T-cell (primary cell): ENCODE results near the gene IL36B. TPM values are rescaled to one million over a fixed set of nuclear protein-coding genes. Genes with fewer than 3 reads are reported as not detected.

ENCODE experiments used
- ATAC-seq, 4 experiments: fragments of 200-7000 bp in 3 of 4; fragments of 150-1000 bp in 1 of 4; cut with Tn5 transposase; replicated peaks in 1 of 4; 1 replicate in 3 of 4; 2 replicates in 1 of 4; pipeline ENCODE4 v1.10.0; 2021; ENCODE audit warnings: moderate library complexity in 3 of 4, mild to moderate bottlenecking in 2 of 4, moderate number of reproducible peaks in 1 of 4
- CTCF ChIA-PET, 2 donors: fragments of 300-600 bp; sonication (Branson Sonifier 250); formaldehyde crosslinking; loops; one replicate each; lab custom pipeline; 2022; ENCODE audit warnings: antibody characterized with exemption in 2 of 2; lab: Charles Lee
- POLR2A ChIA-PET, 2 donors: fragments of 300-600 bp; sonication (Branson Sonifier 250); formaldehyde crosslinking; loops; one replicate each; lab custom pipeline; 2022; ENCODE audit warnings: antibody characterized with exemption in 2 of 2; lab: Charles Lee
- DNase-seq, 35 experiments: peaks; one replicate each; pipeline versions ENCODE4 v3.0.0 to v3.0.0-alpha.2; 2013 to 2023
- H3K27ac ChIP-seq: one replicate; pipeline ENCODE4 v1.5.1; 2013; ENCODE audit warnings: low read length
- H3K27me3 ChIP-seq, 2 experiments: replicated peaks in 1 of 2; 1 replicate in 1 of 2; 2 replicates in 1 of 2; pipeline versions ENCODE4 v1.6.1 to v1.7.0; 2013; ENCODE audit warnings: low read length in 1 of 2, mixed read lengths in 1 of 2; ENCODE audit not compliant: control insufficient read depth in 2 of 2, insufficient read depth in 2 of 2; ENCODE audit errors: extremely low read depth in 1 of 2
- H3K36me3 ChIP-seq, 2 donors: 1 replicate in 1 of 2; 2 replicates in 1 of 2; pipeline versions ENCODE4 v1.6.1 to v1.7.0; 2013; ENCODE audit warnings: low read length in 1 of 2; ENCODE audit not compliant: control insufficient read depth in 2 of 2, insufficient read depth in 1 of 2; ENCODE audit errors: extremely low read depth in 1 of 2
- H3K4me1 ChIP-seq, 2 experiments: 1 replicate in 1 of 2; 2 replicates in 1 of 2; pipeline versions ENCODE4 v1.6.1 to v1.7.0; 2013; ENCODE audit warnings: low read length in 2 of 2, mixed read lengths in 1 of 2; ENCODE audit not compliant: insufficient read depth in 2 of 2, control insufficient read depth in 1 of 2; ENCODE audit errors: extremely low read depth in 1 of 2
- H3K4me3 ChIP-seq, 2 donors: 1 replicate in 1 of 2; 2 replicates in 1 of 2; pipeline versions ENCODE4 v1.5.1 to v1.7.0; 2013; ENCODE audit warnings: mild to moderate bottlenecking in 2 of 2, low read length in 1 of 2, moderate library complexity in 1 of 2; ENCODE audit not compliant: control insufficient read depth in 1 of 2; ENCODE audit errors: extremely low read depth in 1 of 2
- H3K9me3 ChIP-seq: 2 replicates; pipeline ENCODE4 v1.7.0; 2013
- H3K27ac Mint-ChIP-seq, 2 donors: one replicate each; pipeline ENCODE4 v1.8.0; 2020 to 2021; ENCODE audit warnings: mild to moderate bottlenecking in 2 of 2, mixed read lengths in 2 of 2
- H3K27me3 Mint-ChIP-seq, 2 donors: one replicate each; pipeline ENCODE4 v1.8.0; 2021 to 2022; ENCODE audit warnings: mixed read lengths in 2 of 2
- H3K36me3 Mint-ChIP-seq: one replicate; pipeline ENCODE4 v1.8.0; 2021; ENCODE audit warnings: mixed read lengths
- H3K4me1 Mint-ChIP-seq, 3 donors: one replicate each; pipeline ENCODE4 v1.8.0; 2020 to 2022; ENCODE audit warnings: mixed read lengths in 3 of 3, mild to moderate bottlenecking in 1 of 3
- H3K4me3 Mint-ChIP-seq, 3 donors: one replicate each; pipeline ENCODE4 v1.8.0; 2020 to 2022; ENCODE audit warnings: mild to moderate bottlenecking in 3 of 3, mixed read lengths in 3 of 3, moderate library complexity in 3 of 3
- H3K9me3 Mint-ChIP-seq, 3 donors: one replicate each; pipeline ENCODE4 v1.8.0; 2020 to 2022; ENCODE audit warnings: mixed read lengths in 3 of 3
- WGBS: methylation state at CpG from one replicate; pipeline ENCODE4 v1.1.5; 2013; ENCODE audit warnings: missing lambda C conversion rate; ENCODE audit not compliant: insufficient coverage; 5-methylcytosine and 5-hydroxymethylcytosine counted together
- total RNA-seq, 35 experiments: library from RNA in 6 of 35; stranded (reverse) in 6 of 35; fragments of 120-200 nt in 1 of 35; gene quantifications; one replicate each; pipeline versions ENCODE4 v1.2.1 to v1.2.4 and lab custom pipeline; 2013 to 2026

Gene IL36B
- total RNA-seq, 5 donors from 2014 or later (not counting 1 experiment from before 2014, with no cell fraction given) = not detected

DNA sequence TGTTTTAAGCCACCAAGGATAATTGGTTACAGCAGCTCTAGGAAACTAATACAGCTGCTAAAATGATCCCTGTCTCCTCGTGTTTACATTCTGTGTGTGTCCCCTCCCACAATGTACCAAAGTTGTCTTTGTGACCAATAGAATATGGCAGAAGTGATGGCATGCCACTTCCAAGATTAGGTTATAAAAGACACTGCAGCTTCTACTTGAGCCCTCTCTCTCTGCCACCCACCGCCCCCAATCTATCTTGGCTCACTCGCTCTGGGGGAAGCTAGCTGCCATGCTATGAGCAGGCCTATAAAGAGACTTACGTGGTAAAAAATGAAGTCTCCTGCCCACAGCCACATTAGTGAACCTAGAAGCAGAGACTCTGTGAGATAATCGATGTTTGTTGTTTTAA lies 11.6 kb upstream of the IL36B start:
- ChIA-PET POLR2A (no interaction called here), CTCF (no interaction called here)
- H3K4me1 ChIP-seq = no peaks in the 10 kb centered on the region
- H3K27me3 Mint-ChIP-seq = peaks cover under 1 to 3% of the 10 kb centered on the region in 2 donors
- H3K27ac Mint-ChIP-seq = no peak overlapping the region
- H3K27me3 ChIP-seq = peaks cover 0 to 19% of the 10 kb centered on the region in 2 experiments
- no peaks in the 10 kb centered on the region for H3K36me3 ChIP-seq
- no peaks in the 10 kb centered on the region for H3K4me1 Mint-ChIP-seq
- ATAC-seq (no peak), DNase-seq (no peak)
- H3K9me3 ChIP-seq = no peaks in the 10 kb centered on the region
- H3K36me3 Mint-ChIP-seq = no peaks in the 10 kb centered on the region
- H3K27ac ChIP-seq = no peak overlapping the region
- H3K4me3 ChIP-seq = no peak overlapping the region
- no peak overlapping the region for H3K4me3 Mint-ChIP-seq
- peaks cover 0 to 7% (median 0%) of the 10 kb centered on the region in 3 donors for H3K9me3 Mint-ChIP-seq
- 100% methylated on average over 2 of the region's 5 CpGs for WGBS

DNA sequence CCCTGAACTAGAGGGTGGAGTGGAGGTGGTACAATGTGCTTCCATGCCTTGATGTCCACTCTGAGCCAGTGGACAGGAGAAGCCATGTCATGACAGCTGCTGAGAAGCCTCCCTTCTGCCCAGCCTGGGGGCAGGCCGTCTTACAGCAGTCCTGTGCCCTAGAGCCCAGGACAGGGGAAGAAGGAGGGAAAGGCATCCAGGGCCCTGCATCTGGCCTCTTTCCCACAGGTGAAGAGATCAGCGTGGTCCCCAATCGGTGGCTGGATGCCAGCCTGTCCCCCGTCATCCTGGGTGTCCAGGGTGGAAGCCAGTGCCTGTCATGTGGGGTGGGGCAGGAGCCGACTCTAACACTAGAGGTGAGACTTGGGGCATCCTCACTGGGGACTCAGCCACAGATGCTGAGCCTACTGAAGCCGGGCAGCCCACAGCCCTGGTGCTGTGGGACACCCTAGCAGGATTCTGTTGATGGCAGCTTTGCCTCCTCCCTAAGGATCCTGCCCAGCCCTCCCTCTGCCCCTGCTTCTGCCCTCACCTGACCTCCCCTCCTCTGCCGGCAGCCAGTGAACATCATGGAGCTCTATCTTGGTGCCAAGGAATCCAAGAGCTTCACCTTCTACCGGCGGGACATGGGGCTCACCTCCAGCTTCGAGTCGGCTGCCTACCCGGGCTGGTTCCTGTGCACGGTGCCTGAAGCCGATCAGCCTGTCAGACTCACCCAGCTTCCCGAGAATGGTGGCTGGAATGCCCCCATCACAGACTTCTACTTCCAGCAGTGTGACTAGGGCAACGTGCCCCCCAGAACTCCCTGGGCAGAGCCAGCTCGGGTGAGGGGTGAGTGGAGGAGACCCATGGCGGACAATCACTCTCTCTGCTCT lies 9.5 kb upstream of the IL36B start:
- H3K9me3 ChIP-seq = no peaks in the 10 kb centered on the region
- ATAC-seq (no peak), DNase-seq (no peak)
- Mint-ChIP-seq H3K27me3 (peaks cover 0 to 6% of the 10 kb centered on the region in 2 donors), H3K27ac (no peak overlapping the region), H3K4me1 (no peaks in the 10 kb centered on the region), H3K4me3 (no peak overlapping the region), H3K9me3 (peaks cover 0 to 2% (median 0%) of the 10 kb centered on the region in 3 donors), H3K36me3 (no peaks in the 10 kb centered on the region)
- H3K4me3 ChIP-seq = no peak overlapping the region
- H3K4me1 ChIP-seq = no peaks in the 10 kb centered on the region
- H3K27ac ChIP-seq = no peak overlapping the region
- ChIA-PET POLR2A (no interaction called here), CTCF (no interaction called here)
- peaks cover 0 to 26% of the 10 kb centered on the region in 2 experiments for H3K27me3 ChIP-seq
- 90% methylated on average over 11 of the region's 18 CpGs for WGBS
- H3K36me3 ChIP-seq = no peaks in the 10 kb centered on the region

DNA sequence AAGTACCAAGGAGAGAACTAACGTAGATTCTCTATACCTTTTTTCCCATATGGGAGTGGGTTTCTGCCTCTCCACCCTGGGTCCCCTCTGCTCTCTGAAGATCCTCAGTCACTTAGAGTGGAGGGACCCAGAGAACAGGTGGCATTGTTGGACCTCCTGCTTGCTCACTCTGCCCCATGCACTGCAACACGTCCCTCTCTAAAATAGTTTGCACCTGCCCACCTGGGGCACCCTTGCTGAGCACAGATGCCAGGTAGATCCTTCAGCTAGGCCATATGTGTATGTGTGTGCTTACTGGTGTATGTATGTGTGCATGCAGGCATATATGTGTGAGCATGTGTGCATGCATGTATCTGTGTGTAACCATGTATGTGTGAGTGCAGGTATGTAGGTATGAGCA lies 8.6 kb upstream of the IL36B start:
- ChIA-PET POLR2A (no interaction called here), CTCF (no interaction called here)
- Mint-ChIP-seq H3K36me3 (no peaks in the 10 kb centered on the region), H3K4me3 (no peak overlapping the region), H3K4me1 (no peaks in the 10 kb centered on the region), H3K27ac (no peak overlapping the region), H3K27me3 (peaks cover 0 to 6% of the 10 kb centered on the region in 2 donors), H3K9me3 (peaks cover 0 to 3% (median 0%) of the 10 kb centered on the region in 3 donors)
- Histone ChIP-seq H3K9me3 (no peaks in the 10 kb centered on the region), H3K4me1 (no peaks in the 10 kb centered on the region), H3K36me3 (no peaks in the 10 kb centered on the region), H3K27ac (no peak overlapping the region), H3K4me3 (no peak overlapping the region), H3K27me3 (peaks cover 0 to 26% of the 10 kb centered on the region in 2 experiments)
- no CpG with 5 or more reads among the region's 2 CpGs for WGBS
- no peak for DNase-seq
- ATAC-seq = no peak

DNA sequence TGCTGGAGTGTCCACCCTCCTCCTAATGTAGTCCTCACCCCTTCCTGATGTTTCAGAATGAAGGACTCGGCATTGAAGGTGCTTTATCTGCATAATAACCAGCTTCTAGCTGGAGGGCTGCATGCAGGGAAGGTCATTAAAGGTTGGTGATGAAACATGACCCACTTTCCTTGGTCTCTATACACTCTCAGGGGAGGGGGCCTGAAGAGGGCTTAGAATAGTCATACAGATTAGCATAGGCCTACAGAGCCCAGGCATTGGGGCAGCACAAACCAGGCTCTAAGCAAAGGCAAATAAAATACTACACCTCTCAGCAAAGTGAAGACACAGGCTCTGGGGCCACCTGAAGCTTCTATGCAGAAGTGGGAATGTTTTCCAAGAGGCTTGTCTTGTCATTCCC lies 8.1 kb upstream of the IL36B start:
- ATAC-seq (no peak), DNase-seq (no peak)
- H3K36me3 Mint-ChIP-seq = no peaks in the 10 kb centered on the region
- Histone ChIP-seq H3K27me3 (peaks cover 0 to 26% of the 10 kb centered on the region in 2 experiments), H3K4me1 (no peaks in the 10 kb centered on the region), H3K36me3 (no peaks in the 10 kb centered on the region), H3K9me3 (no peaks in the 10 kb centered on the region), H3K4me3 (no peak overlapping the region), H3K27ac (no peak overlapping the region)
- H3K27me3 Mint-ChIP-seq = peaks cover 0 to 6% of the 10 kb centered on the region in 2 donors
- POLR2A ChIA-PET = no interaction called here
- H3K4me1 Mint-ChIP-seq = no peaks in the 10 kb centered on the region
- no peak overlapping the region for H3K4me3 Mint-ChIP-seq
- CTCF ChIA-PET = no interaction called here
- peaks cover 0 to 7% (median 2%) of the 10 kb centered on the region in 3 donors for H3K9me3 Mint-ChIP-seq
- no CpG with 5 or more reads among the region's 1 CpG for WGBS
- H3K27ac Mint-ChIP-seq = no peak overlapping the region

DNA sequence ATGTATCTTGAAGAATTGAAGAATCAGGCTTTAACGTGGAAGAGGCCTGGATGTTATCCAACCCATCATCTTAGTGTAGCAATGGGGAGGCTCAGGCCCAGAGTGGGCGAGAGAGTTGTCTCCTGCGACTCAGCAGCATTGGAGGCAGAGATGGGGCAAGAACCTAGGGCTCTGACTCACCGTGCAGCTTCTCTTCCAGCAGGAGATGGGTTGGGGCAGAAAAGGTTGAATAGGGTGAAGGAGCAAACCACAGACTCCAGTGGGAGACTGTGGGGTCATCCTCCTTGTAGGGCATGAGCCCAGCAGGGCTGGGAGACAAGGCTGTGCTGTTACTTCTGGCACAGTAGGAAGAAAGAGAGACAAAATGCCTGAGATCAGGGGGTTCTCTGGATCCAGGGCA lies 7.7 kb upstream of the IL36B start:
- H3K9me3 ChIP-seq = no peaks in the 10 kb centered on the region
- no peak for ATAC-seq
- H3K4me3 Mint-ChIP-seq = no peak overlapping the region
- no peaks in the 10 kb centered on the region for H3K36me3 ChIP-seq
- 78% methylated on average over 3 of the region's 4 CpGs for WGBS
- no peak overlapping the region for H3K27ac ChIP-seq
- no peak overlapping the region for H3K27ac Mint-ChIP-seq
- H3K4me1 ChIP-seq = no peaks in the 10 kb centered on the region
- no peaks in the 10 kb centered on the region for H3K4me1 Mint-ChIP-seq
- peaks cover 0 to 26% of the 10 kb centered on the region in 2 experiments for H3K27me3 ChIP-seq
- no peaks in the 10 kb centered on the region for H3K36me3 Mint-ChIP-seq
- CTCF ChIA-PET = no interaction called here
- peaks cover 0 to 6% of the 10 kb centered on the region in 2 donors for H3K27me3 Mint-ChIP-seq
- DNase-seq = no peak
- H3K9me3 Mint-ChIP-seq = peaks cover 0 to 11% (median 6%) of the 10 kb centered on the region in 3 donors
- POLR2A ChIA-PET = no interaction called here
- no peak overlapping the region for H3K4me3 ChIP-seq

DNA sequence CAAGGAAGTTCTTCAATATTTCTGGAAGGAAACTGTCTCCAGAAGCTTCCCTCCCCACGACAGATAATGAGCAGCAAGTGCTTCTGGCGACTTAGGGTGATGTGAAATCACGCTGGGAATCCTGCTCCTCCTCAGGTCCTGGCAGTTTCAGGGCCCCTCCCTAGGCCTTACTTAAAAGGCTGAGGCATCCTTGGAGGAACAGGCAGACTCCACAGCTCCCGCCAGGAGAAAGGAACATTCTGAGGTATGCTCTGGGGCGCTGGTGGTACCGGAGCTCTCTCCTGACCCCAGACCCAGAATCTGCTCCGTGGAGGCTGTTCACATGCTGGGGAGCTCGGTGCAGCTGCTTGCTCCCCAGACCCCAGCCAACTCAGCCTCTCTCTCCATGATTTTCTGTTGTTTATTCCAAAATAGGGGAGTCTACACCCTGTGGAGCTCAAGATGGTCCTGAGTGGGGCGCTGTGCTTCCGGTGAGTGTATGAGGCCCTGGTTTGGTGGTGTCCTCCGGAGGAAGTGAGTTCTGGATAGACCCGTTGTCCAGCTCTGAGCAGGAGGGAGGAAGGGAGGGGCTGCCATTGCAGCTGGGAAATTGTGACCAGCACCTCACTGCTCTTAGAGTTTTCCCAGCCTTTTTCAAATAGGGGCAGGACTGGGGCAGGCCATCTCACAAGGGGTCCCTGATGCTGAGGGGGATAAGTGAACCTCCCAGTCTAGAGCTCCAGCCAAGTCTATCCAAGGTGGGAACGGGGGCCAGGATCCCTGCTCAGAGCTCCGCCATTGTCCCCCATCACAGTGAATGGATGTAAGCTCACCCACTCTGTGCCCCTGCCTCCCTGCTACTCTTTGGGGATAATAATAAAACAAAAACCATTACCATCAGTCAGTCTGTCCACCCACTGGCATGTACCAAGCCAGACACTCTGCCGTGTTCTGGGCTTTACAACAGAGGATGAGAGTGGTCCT lies 6.6 kb upstream of the IL36B start, which contains the start of gene IL36RN:
TSS of gene IL36RN (plus strand) at position 201 of the 963 bp plus-strand sequence. CDS start at position 442, 241 bp downstream.
- Histone ChIP-seq H3K4me1 (no peaks in the 10 kb centered on the region), H3K27me3 (peaks cover 0 to 23% of the 10 kb centered on the region in 2 experiments), H3K9me3 (no peaks in the 10 kb centered on the region), H3K27ac (no peak within 1 kb of the TSS), H3K36me3 (no peaks in the 10 kb centered on the region), H3K4me3 (no peak within 1 kb of the TSS)
- Mint-ChIP-seq H3K4me3 (no peak within 1 kb of the TSS), H3K27ac (no peak within 1 kb of the TSS), H3K9me3 (peaks cover 3 to 21% (median 11%) of the 10 kb centered on the region in 3 donors), H3K4me1 (no peaks in the 10 kb centered on the region), H3K27me3 (peaks cover 0 to 6% of the 10 kb centered on the region in 2 donors), H3K36me3 (no peaks in the 10 kb centered on the region)
- no peak for ATAC-seq
- no peak for DNase-seq
- POLR2A ChIA-PET = no interaction called here
- CTCF ChIA-PET = no interaction called here
- whole genome bisulfite sequencing = 81% methylated on average over 11 of the region's 15 CpGs
